ENCODE measurements around the gene FGD2.
"Not testable (repeated sequence)": the region's sequence is repeated elsewhere in the genome, so short reads cannot be mapped to it uniquely, and the experiment has no call there.

FGD2 gene

DNA sequence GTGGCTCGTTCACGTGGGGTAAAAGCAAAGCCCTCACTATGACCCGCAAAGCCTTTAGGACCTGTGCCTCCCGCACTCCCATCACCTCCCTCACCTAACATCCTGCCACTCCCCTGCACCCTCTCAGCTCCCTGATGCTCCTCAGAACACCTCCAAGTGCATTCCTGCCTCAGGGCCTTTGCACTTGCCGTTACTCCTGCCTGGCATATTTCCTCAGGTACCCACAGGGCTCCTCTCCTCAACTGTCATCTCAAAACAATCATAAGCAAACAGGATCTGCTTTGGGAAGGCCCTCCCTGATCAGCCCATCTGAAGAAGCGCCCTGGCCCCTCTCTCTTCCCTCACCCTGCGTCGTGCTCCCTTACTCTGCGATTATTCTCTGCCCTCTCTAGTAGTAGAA lies 49.1 kb downstream of the FGD2 start:
- no peak for TF ChIP-seq ZNF274 (IDR thresholded peaks at IDR 0.05; ENCODE audit: low read depth, low read length)
- H3K4me3 ChIP-seq (ENCODE audit: low read length) = no peak overlapping the region

- TF ChIP-seq ZNF274 (IDR thresholded peaks at IDR 0.05; ENCODE audit: low read depth, low read length) = no peak
- H3K4me3 ChIP-seq (ENCODE audit: low read length) = no peak overlapping the region
Observed at GRCh38 chr6:37056112-37056403, 50.6 kb downstream of the FGD2 start.

DNA sequence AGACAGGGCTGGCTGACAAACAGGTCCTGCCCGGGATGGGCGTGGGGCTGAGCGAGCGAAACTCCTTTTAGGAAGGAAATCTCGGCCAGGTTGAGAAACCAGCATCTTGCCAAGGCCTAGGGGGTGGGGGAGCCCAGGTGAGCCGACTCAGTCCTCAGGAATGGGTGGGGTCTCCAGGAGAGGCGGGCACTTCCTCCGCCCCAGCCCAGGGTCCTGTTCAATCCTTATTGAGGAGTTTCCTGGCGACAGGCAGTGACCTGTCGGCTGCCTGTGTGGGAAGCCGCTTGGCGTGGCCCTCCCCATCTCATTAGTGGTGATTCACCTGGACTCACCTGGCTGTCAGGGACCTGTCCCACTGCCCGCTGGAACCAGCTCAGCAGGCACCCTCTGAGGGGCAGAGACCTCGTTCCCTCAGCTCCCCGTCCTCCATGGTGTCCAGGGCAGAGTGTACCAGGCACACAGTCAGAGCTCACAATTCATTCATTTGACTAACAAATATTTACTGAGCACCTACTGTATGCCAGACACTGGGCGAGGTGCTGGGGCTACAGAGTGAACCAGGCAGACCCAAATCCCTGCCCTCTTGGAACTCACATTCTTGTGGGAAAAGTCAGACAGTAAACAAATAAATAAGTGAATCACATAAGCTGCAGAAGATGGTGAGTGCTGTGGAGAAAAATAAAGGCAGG lies 51.1 kb downstream of the FGD2 start:
- no peak for TF ChIP-seq ZNF274 (IDR thresholded peaks at IDR 0.05; ENCODE audit: low read depth, low read length)
- H3K4me3 ChIP-seq (ENCODE audit: low read length) = no peak overlapping the region

GRCh38 chr6:37057128-37057471 lies 51.6 kb downstream of the FGD2 start:
- no peak overlapping the region for H3K4me3 ChIP-seq (ENCODE audit: low read length)
- TF ChIP-seq ZNF274 (IDR thresholded peaks at IDR 0.05; ENCODE audit: low read depth, low read length) = no peak

- no peak for TF ChIP-seq ZNF274 (IDR thresholded peaks at IDR 0.05; ENCODE audit: low read depth, low read length)
- no peak overlapping the region for H3K4me3 ChIP-seq (ENCODE audit: low read length)
Observed at GRCh38 chr6:37057678-37058077, 52.2 kb downstream of the FGD2 start.

GRCh38 chr6:37058084-37058586 lies 52.7 kb downstream of the FGD2 start:
- H3K4me3 ChIP-seq (ENCODE audit: low read length) = no peak overlapping the region
- TF ChIP-seq ZNF274 (IDR thresholded peaks at IDR 0.05; ENCODE audit: low read depth, low read length) = no peak

- not testable (repeated sequence) for H3K4me3 ChIP-seq (ENCODE audit: low read length)
Observed at GRCh38 chr6:37058984-37059343, 53.5 kb downstream of the FGD2 start.

GRCh38 chr6:37059344-37060194 lies 54.1 kb downstream of the FGD2 start:
- no peak overlapping the region for H3K4me3 ChIP-seq (ENCODE audit: low read length)

DNA sequence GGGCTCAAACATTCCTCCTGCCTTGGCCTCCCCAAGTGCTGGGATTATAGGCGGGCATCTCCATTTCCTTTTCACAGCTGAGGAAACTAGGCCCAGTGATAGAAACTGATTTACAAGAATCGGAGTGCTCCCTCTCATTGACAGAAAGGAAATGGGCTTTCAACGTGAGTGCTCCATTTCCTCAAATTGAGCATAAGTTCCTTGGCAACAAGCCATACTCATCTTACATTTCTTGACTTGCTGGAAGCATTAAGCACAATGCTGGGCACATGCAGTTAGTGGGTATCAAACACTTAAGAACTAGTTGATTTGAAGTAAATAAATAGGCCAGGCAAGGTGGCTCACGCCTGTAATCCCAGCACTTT lies 54.7 kb downstream of the FGD2 start:
- H3K4me3 ChIP-seq (ENCODE audit: low read length) = no peak overlapping the region
- no peak for TF ChIP-seq ZNF274 (IDR thresholded peaks at IDR 0.05; ENCODE audit: low read depth, low read length)

More at GRCh38 chr6:37059344-37060194, 54.1 kb downstream of the FGD2 start:
- TF ChIP-seq ZNF274 (IDR thresholded peaks at IDR 0.05; ENCODE audit: low read depth, low read length) = no peak

DNA sequence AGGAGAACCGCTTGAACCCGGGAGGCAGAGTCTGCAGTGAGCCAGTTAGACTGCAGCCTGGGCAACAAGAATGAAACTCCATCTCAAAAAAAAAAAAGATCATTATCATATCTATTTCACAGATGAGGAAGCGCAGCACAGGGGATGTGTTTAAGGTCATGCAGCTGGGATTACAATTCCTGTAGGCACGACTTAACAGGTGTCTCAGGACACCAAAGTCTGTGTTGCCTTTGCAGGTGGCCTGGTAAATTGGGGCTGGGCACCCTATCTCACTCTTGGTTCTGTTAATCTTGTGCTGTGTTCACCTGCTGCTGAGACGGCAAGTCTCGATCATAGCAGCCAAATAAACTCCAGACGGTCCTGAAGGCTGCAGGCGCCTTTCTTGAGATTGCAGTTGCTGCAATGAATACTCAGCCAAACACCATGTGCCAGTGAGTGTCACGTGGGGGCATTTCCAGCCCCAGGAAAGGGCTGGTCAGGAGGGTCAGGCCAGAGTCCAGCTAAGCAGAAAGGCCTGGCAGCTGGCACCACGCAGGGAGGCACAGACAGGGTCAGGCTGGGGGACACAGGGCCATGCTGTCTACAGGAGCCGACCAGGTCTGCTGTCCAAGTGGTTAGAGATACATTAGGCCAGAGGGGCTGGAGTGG lies 55.8 kb downstream of the FGD2 start:
- H3K4me3 ChIP-seq (ENCODE audit: low read length) = no peak overlapping the region
- TF ChIP-seq ZNF274 (IDR thresholded peaks at IDR 0.05; ENCODE audit: low read depth, low read length) = no peak

GRCh38 chr6:37062424-37062823 lies 57.0 kb downstream of the FGD2 start:
- H3K4me3 ChIP-seq (ENCODE audit: low read length) = no peak overlapping the region
- no peak for TF ChIP-seq ZNF274 (IDR thresholded peaks at IDR 0.05; ENCODE audit: low read depth, low read length)

DNA sequence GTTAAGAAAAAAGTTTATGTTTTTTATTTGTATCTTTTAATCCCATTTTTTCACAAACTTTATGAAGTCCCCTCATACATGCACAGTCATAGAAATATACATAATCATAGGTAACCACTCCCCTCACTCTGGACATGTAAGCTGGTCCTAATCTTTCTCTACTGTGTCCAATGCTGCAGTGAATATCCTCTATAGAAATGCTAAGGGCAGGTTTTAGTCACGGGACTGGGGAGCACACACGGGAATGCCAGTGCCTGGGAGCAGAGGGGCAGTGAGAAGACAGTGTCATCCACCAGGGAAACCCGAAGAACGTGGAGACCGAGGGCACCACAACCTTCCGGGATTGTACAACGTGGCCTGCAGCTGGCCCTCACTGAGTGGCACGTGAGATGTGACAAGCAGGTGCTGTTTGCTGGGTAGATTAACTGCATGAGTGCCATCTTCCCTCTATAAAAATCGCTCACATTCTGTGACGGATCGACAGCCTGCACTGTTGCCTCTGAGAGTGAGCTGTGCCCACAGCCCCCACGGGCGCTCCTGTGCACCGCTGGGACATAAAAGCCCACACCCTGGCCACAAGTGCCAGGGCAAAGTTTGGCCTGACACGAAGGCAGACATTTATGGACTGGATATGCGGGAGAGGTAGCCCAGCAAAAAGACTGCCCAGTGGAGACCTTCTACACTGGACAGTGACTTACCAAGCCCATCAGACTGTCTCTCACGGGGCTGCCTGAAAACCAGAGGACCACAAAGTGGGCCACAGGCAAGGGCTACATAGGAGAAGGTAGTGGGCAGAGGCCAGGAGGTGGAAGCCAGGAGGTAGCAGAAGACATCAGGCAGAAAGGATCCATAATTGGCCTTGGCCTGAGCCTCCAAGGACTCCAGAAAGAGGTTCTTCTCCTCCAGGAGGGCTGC lies 63.2 kb downstream of the FGD2 start:
- TF ChIP-seq ZNF274 (IDR thresholded peaks at IDR 0.05; ENCODE audit: low read depth, low read length) = no peak
- no peak overlapping the region for H3K4me3 ChIP-seq (ENCODE audit: low read length)

DNA sequence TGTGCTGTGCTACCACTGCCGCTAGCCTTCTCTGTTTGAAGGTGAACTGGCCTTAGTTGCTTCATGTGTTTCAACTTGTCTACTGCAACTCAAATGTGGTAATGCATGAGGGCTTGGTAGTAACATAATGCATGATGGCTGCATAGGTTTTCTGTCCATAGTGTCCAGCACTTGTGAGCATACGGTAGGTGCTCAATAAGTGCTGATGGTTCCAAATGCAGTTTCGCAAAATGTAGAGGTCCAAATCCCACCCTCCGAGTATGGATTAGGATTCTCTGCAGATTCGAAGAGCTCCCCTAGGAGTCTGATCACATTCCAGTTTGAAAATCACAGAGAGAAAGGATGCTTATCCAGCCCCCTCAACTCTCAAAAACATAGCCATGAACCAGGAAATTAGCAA lies 64.2 kb downstream of the FGD2 start:
- H3K4me3 ChIP-seq (ENCODE audit: low read length) = no peak overlapping the region
- TF ChIP-seq ZNF274 (IDR thresholded peaks at IDR 0.05; ENCODE audit: low read depth, low read length) = no peak

DNA sequence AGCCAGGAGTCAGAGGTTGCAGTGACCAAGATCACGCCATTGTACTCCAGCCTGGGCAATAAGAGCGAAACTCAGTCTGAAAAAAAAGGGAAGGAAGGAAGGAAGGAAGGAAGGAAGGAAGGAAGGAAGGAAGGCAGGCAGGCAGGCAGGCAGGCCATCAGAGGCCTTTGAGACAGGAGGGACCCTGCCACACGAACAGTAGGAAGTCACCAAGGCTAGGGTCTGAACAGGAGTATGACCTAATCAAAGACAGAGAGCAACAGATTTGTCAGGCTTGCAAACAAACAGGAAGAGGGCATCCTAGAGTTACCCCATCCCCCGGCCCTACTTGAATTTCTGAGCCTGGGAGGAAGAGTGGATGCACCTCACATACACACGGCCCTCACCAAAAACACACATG lies 67.1 kb downstream of the FGD2 start:
- no peak for TF ChIP-seq ZNF274 (IDR thresholded peaks at IDR 0.05; ENCODE audit: low read depth, low read length)
- H3K4me3 ChIP-seq (ENCODE audit: low read length) = no peak overlapping the region

Data from GM08714 (cell line).